ENCODE data around the gene SLC35G3.

DNA sequence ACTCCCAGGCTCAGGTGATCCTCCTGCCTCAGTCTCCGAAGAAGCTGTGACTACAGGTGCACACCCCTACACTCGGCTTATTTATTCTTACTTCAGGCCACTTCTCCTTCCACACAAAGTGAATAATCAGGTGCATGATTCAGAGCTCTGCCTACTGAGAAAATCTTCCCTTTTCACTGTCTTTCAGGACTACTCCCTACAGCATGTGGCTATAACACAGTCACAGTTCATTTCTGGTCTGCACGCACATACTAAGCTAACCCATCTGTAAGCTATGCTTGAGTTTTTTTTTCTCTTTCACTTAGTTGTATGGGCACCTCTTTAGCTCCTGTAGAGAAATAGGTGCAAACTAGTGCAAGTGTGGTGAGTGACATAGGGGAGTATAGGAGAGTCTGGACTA is 41.1 kb upstream of the SLC35G3 start:
- TF ChIP-seq, protein P1, sequence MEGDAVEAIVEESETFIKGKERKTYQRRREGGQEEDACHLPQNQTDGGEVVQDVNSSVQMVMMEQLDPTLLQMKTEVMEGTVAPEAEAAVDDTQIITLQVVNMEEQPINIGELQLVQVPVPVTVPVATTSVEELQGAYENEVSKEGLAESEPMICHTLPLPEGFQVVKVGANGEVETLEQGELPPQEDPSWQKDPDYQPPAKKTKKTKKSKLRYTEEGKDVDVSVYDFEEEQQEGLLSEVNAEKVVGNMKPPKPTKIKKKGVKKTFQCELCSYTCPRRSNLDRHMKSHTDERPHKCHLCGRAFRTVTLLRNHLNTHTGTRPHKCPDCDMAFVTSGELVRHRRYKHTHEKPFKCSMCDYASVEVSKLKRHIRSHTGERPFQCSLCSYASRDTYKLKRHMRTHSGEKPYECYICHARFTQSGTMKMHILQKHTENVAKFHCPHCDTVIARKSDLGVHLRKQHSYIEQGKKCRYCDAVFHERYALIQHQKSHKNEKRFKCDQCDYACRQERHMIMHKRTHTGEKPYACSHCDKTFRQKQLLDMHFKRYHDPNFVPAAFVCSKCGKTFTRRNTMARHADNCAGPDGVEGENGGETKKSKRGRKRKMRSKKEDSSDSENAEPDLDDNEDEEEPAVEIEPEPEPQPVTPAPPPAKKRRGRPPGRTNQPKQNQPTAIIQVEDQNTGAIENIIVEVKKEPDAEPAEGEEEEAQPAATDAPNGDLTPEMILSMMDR (IDR thresholded peaks at IDR 0.05; ENCODE audit: insufficient read depth, low read length), result no peak
- TF ChIP-seq GABPA (IDR thresholded peaks at IDR 0.05; ENCODE audit: low read depth), result no peak

All from HL-60 (cell line).